ENCODE data around the gene SLCO4C1. TPM values are rescaled to one million over a fixed set of nuclear protein-coding genes. Genes with fewer than 3 reads are reported as not detected.

SLCO4C1 gene
- total and polyA plus RNA-seq, 2 of the 13 experiments (the other 11 are each of a cell fraction or from before 2014, with no cell fraction given): 1.3 to 7.8 TPM

DNA sequence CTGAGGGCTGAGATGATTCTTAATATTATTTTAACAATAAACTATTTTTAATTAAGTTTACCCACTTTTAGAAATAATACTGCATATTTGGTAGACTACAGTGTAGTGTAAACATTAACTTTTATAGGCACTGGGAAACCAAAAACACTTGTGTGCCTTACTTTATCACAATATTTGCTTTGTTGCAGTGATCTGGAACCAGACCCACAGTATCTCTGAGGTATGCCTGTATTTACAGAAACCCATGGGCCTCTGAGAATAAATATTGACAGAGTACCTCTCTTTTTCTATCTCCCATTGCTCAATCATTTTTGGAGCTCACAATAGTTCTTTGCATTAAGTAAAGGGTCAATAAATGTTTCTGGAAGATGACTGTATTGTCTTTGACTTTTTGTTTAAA, 73.3 kb downstream of the SLCO4C1 start (continued):
- TF ChIP-seq, protein P1, sequence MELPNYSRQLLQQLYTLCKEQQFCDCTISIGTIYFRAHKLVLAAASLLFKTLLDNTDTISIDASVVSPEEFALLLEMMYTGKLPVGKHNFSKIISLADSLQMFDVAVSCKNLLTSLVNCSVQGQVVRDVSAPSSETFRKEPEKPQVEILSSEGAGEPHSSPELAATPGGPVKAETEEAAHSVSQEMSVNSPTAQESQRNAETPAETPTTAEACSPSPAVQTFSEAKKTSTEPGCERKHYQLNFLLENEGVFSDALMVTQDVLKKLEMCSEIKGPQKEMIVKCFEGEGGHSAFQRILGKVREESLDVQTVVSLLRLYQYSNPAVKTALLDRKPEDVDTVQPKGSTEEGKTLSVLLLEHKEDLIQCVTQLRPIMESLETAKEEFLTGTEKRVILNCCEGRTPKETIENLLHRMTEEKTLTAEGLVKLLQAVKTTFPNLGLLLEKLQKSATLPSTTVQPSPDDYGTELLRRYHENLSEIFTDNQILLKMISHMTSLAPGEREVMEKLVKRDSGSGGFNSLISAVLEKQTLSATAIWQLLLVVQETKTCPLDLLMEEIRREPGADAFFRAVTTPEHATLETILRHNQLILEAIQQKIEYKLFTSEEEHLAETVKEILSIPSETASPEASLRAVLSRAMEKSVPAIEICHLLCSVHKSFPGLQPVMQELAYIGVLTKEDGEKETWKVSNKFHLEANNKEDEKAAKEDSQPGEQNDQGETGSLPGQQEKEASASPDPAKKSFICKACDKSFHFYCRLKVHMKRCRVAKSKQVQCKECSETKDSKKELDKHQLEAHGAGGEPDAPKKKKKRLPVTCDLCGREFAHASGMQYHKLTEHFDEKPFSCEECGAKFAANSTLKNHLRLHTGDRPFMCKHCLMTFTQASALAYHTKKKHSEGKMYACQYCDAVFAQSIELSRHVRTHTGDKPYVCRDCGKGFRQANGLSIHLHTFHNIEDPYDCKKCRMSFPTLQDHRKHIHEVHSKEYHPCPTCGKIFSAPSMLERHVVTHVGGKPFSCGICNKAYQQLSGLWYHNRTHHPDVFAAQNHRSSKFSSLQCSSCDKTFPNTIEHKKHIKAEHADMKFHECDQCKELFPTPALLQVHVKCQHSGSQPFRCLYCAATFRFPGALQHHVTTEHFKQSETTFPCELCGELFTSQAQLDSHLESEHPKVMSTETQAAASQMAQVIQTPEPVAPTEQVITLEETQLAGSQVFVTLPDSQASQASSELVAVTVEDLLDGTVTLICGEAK (IDR thresholded peaks at IDR 0.05): no peak
- TF ChIP-seq, protein P1 (CRISPR knock-in tag; IDR thresholded peaks at IDR 0.05): no peak
- no peak for TF ChIP-seq AGO2 (optimal IDR thresholded peaks at IDR 0.05; ENCODE audit: low read depth, low read length)
- TF ChIP-seq, protein P2, sequence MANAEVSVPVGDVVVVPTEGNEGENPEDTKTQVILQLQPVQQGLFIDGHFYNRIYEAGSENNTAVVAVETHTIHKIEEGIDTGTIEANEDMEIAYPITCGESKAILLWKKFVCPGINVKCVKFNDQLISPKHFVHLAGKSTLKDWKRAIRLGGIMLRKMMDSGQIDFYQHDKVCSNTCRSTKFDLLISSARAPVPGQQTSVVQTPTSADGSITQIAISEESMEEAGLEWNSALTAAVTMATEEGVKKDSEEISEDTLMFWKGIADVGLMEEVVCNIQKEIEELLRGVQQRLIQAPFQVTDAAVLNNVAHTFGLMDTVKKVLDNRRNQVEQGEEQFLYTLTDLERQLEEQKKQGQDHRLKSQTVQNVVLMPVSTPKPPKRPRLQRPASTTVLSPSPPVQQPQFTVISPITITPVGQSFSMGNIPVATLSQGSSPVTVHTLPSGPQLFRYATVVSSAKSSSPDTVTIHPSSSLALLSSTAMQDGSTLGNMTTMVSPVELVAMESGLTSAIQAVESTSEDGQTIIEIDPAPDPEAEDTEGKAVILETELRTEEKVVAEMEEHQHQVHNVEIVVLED (CRISPR knock-in tag; IDR thresholded peaks at IDR 0.05; ENCODE audit: borderline replicate concordance): no peak
- TF ChIP-seq, protein P3, sequence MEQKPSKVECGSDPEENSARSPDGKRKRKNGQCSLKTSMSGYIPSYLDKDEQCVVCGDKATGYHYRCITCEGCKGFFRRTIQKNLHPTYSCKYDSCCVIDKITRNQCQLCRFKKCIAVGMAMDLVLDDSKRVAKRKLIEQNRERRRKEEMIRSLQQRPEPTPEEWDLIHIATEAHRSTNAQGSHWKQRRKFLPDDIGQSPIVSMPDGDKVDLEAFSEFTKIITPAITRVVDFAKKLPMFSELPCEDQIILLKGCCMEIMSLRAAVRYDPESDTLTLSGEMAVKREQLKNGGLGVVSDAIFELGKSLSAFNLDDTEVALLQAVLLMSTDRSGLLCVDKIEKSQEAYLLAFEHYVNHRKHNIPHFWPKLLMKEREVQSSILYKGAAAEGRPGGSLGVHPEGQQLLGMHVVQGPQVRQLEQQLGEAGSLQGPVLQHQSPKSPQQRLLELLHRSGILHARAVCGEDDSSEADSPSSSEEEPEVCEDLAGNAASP (CRISPR knock-in tag; IDR thresholded peaks at IDR 0.05; ENCODE audit: borderline replicate concordance): peak; percentile 85
- TF ChIP-seq TOPORS (CRISPR knock-in tag; IDR thresholded peaks at IDR 0.05): 0 out of 2 replicates have a peak, but pooled peaks have one; percentile 43
- TF ChIP-seq, protein P4, sequence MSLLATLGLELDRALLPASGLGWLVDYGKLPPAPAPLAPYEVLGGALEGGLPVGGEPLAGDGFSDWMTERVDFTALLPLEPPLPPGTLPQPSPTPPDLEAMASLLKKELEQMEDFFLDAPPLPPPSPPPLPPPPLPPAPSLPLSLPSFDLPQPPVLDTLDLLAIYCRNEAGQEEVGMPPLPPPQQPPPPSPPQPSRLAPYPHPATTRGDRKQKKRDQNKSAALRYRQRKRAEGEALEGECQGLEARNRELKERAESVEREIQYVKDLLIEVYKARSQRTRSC (CRISPR knock-in tag; IDR thresholded peaks at IDR 0.05; ENCODE audit: low read depth): no peak
- TF ChIP-seq PHF20 (CRISPR knock-in tag; IDR thresholded peaks at IDR 0.05): no peak
- TF ChIP-seq, protein P5, sequence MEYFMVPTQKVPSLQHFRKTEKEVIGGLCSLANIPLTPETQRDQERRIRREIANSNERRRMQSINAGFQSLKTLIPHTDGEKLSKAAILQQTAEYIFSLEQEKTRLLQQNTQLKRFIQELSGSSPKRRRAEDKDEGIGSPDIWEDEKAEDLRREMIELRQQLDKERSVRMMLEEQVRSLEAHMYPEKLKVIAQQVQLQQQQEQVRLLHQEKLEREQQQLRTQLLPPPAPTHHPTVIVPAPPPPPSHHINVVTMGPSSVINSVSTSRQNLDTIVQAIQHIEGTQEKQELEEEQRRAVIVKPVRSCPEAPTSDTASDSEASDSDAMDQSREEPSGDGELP (IDR thresholded peaks at IDR 0.05; ENCODE audit: borderline replicate concordance, low read depth): 0 out of 2 replicates have a peak, but pooled peaks have one; percentile 58
- TF ChIP-seq, protein P6, sequence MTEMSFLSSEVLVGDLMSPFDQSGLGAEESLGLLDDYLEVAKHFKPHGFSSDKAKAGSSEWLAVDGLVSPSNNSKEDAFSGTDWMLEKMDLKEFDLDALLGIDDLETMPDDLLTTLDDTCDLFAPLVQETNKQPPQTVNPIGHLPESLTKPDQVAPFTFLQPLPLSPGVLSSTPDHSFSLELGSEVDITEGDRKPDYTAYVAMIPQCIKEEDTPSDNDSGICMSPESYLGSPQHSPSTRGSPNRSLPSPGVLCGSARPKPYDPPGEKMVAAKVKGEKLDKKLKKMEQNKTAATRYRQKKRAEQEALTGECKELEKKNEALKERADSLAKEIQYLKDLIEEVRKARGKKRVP (CRISPR knock-in tag; IDR thresholded peaks at IDR 0.05): peak in 1 of 2 experiments; percentile 83; a peak in 2 of 4 replicates
